AG10803 (cell line): ENCODE results near the gene ARHGEF17.
"Not testable (repeated sequence)": the region's sequence is repeated elsewhere in the genome, so short reads cannot be mapped to it uniquely, and the experiment has no call there.

Source experiments
- DNase-seq: peaks from one replicate; pipeline ENCODE4 v3.0.0; 2010; ENCODE audit warnings: low read depth
- H3K4me3 ChIP-seq: 2 replicates; pipeline ENCODE4 v1.5.1; 2011; ENCODE audit warnings: mild to moderate bottlenecking, low read length, control low read depth
- CTCF ChIP-seq: conservative IDR thresholded peaks from 2 replicates; pipeline ENCODE4 v1.5.1; 2011; ENCODE audit warnings: mild to moderate bottlenecking, low read length, control low read depth, inconsistent platforms

ARHGEF17 gene

GRCh38 chr11:73269459-73270015, 38.5 kb upstream of the ARHGEF17 start:
- no peak overlapping the region for H3K4me3 ChIP-seq
- TF ChIP-seq CTCF, result no peak
- DNase-seq, result no peak

- DNase-seq, result no peak
- no peak overlapping the region for H3K4me3 ChIP-seq
- TF ChIP-seq CTCF, result no peak
These were observed 37.8 kb upstream of the ARHGEF17 start for GRCh38 chr11:73270016-73270854.

- H3K4me3 ChIP-seq, result no peak overlapping the region
- DNase-seq, result no peak
- no peak for TF ChIP-seq CTCF
These were observed 37.1 kb upstream of the ARHGEF17 start for GRCh38 chr11:73270855-73271477.

- not testable (repeated sequence) for DNase-seq, H3K4me3 ChIP-seq
These were observed 36.6 kb upstream of the ARHGEF17 start for GRCh38 chr11:73271478-73271865.

- H3K4me3 ChIP-seq, result no peak within 1 kb of the TSS
- peak; percentile 54 for DNase-seq
- no peak for TF ChIP-seq CTCF
These were observed 36.0 kb upstream of the ARHGEF17 start, which contains the start of gene P2RY6 for GRCh38 chr11:73271936-73272679. Gene P2RY6, plus strand, starts transcription at chr11:73272338. Its CDS starts 24,181 bp downstream, at chr11:73296519.

- no peak overlapping the region for H3K4me3 ChIP-seq
- DNase-seq, result no peak
- TF ChIP-seq CTCF, result no peak
These were observed 35.4 kb upstream of the ARHGEF17 start for GRCh38 chr11:73272680-73273038.

GRCh38 chr11:73273222-73273895, 34.7 kb upstream of the ARHGEF17 start:
- H3K4me3 ChIP-seq, result no peak overlapping the region
- TF ChIP-seq CTCF, result no peak
- DNase-seq, result no peak

- not testable (repeated sequence) for DNase-seq
These were observed 33.9 kb upstream of the ARHGEF17 start for GRCh38 chr11:73274191-73274590.

More at GRCh38 chr11:73274191-73274590, 33.9 kb upstream of the ARHGEF17 start:
- not testable (repeated sequence) for H3K4me3 ChIP-seq
